ENCODE data around the gene CFH. TPM values are rescaled to one million over a fixed set of nuclear protein-coding genes. Genes with fewer than 3 reads are reported as not detected.
A peak's percentile ranks its signal among the peaks of the same experiment; 100 is the strongest.
"Not testable (repeated sequence)": the region's sequence is repeated elsewhere in the genome, so short reads cannot be mapped to it uniquely, and the experiment has no call there.

Gene CFH
- total RNA-seq, 6 donors from 2014 or later, result 34.4 to 97.5 (median 44.9) TPM

DNA sequence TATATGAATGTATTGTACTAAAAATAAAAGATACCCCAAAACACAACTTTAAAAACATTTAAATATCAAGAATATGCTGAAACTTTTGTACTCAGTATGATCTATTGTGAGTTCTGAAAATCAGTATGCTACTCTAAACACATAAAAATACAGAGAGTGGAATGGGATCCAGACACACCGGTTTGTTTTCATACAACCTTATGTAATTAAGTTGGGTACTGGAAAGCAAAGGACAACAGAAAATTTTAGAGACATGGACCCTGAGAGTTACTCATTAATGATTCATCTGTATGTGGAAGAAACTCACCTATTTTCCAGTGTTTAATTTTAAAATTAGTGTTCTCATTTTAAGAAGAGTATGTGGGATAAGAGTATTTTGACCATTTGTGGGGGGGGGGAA lies 121.9 kb downstream of the CFH start:
- Histone ChIP-seq H3K9me3 (no peaks in the 10 kb centered on the region), H3K27ac (no peak overlapping the region), H3K4me1 (no peaks in the 10 kb centered on the region), H3K36me3 (no peaks in the 10 kb centered on the region), H3K27me3 (no peaks in the 10 kb centered on the region), H3K4me3 (no peak overlapping the region)
- TF ChIP-seq POLR2AphosphoS5 (IDR thresholded peaks at IDR 0.05) (no peak), EP300 (IDR thresholded peaks at IDR 0.05) (no peak), POLR2A (IDR thresholded peaks at IDR 0.05) (no peak)
- TF ChIP-seq, protein P1, sequence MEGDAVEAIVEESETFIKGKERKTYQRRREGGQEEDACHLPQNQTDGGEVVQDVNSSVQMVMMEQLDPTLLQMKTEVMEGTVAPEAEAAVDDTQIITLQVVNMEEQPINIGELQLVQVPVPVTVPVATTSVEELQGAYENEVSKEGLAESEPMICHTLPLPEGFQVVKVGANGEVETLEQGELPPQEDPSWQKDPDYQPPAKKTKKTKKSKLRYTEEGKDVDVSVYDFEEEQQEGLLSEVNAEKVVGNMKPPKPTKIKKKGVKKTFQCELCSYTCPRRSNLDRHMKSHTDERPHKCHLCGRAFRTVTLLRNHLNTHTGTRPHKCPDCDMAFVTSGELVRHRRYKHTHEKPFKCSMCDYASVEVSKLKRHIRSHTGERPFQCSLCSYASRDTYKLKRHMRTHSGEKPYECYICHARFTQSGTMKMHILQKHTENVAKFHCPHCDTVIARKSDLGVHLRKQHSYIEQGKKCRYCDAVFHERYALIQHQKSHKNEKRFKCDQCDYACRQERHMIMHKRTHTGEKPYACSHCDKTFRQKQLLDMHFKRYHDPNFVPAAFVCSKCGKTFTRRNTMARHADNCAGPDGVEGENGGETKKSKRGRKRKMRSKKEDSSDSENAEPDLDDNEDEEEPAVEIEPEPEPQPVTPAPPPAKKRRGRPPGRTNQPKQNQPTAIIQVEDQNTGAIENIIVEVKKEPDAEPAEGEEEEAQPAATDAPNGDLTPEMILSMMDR (IDR thresholded peaks at IDR 0.05), result no peak
- 88 to 95% methylated on average over 1 of the region's 1 CpG for WGBS, 2 donors
- no peak for ATAC-seq (ENCODE audit: low FRiP score in 2 of 2)
- no peak for DNase-seq

DNA sequence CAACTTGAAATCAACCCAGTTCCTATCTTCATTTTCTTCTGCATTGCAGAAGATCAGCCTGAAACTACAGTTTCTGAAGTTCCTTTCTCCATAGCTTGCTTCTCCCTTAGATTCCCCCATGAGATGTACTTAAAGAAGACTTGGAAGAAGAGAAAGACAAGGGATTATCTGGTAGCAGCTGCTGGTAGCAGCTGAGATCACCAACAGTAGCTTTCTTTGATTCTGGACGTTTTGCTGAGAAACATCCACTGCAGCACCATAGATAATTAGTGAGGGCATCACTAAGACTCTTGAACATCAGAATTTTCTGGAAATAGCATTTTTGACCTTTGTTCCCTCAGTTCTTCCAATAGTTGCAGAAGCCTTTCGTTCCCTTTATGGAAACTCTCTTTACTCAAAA lies 122.3 kb downstream of the CFH start:
- Histone ChIP-seq H3K27ac (no peak overlapping the region), H3K4me1 (no peaks in the 10 kb centered on the region), H3K4me3 (no peak overlapping the region), H3K9me3 (no peaks in the 10 kb centered on the region), H3K27me3 (no peaks in the 10 kb centered on the region), H3K36me3 (no peaks in the 10 kb centered on the region)
- no peak for DNase-seq
- 54 to 72% methylated on average over 2 of the region's 2 CpGs for WGBS, 2 donors
- no peak for TF ChIP-seq POLR2A (IDR thresholded peaks at IDR 0.05)
- no peak for TF ChIP-seq POLR2AphosphoS5 (IDR thresholded peaks at IDR 0.05)
- TF ChIP-seq, protein P1 (IDR thresholded peaks at IDR 0.05), result no peak
- ATAC-seq (ENCODE audit: low FRiP score in 2 of 2), result no peak

DNA sequence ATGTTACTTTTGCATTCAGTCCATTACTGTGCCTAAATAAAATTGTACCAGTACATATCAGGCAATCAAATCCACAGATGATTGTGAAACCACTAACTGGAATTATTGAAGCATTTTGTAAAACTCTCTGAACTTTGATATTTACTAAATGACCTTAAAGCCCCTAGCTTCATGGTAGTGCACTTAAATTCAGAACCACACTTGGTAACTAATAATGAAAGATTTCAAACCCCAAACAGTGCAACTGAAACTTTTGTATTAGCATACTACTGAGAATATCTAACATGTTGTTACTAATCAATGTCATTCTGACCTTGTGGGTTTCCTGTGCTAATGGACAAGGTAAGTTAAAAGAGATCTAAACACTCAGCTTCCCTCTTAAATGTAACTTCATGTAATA lies 122.8 kb downstream of the CFH start, which contains the start of gene CFHR3:
CFHR3 (plus strand) TSS at position 238 of the 400 bp plus-strand sequence; CDS start at position 285, 47 bp downstream.
- Histone ChIP-seq H3K27ac (no peak within 1 kb of the TSS), H3K4me1 (no peaks in the 10 kb centered on the region), H3K27me3 (no peaks in the 10 kb centered on the region), H3K9me3 (no peaks in the 10 kb centered on the region), H3K36me3 (no peaks in the 10 kb centered on the region), H3K4me3 (no peak within 1 kb of the TSS)
- no peak for DNase-seq
- no peak for ATAC-seq (ENCODE audit: low FRiP score in 2 of 2)
- TF ChIP-seq EP300 (IDR thresholded peaks at IDR 0.05) (no peak), POLR2AphosphoS5 (IDR thresholded peaks at IDR 0.05) (no peak), POLR2A (IDR thresholded peaks at IDR 0.05) (no peak)
- TF ChIP-seq, protein P1 (IDR thresholded peaks at IDR 0.05), result no peak

DNA sequence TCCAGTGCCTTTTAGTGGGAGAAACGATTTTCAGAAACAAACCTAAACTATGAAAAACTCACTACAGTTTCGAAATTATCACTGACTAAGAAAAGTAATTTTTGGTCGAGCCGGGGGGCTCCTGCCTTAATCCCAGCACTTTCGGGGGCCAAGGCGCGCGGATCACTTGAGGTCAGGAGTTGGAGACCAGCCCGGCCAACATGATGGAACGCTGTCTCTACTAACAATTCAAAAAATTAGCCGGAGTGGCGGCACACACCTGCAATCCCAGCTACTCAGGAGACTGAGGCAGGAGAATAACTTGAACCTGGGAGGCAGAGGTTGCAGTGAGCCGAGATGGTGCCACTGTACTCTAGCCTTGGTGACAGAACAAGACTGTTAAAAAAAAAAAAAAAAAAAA lies 125.8 kb downstream of the CFH start:
- Histone ChIP-seq H3K27me3 (no peaks in the 10 kb centered on the region), H3K4me1 (no peaks in the 10 kb centered on the region), H3K4me3 (no peak overlapping the region), H3K9me3 (no peaks in the 10 kb centered on the region), H3K36me3 (no peaks in the 10 kb centered on the region), H3K27ac (no peak overlapping the region)
- no peak for ATAC-seq (ENCODE audit: low FRiP score in 2 of 2)
- WGBS, 2 donors, result 89 to 95% methylated on average over 12 to 13 of the region's 13 CpGs
- TF ChIP-seq, protein P1 (IDR thresholded peaks at IDR 0.05), result no peak
- no peak for TF ChIP-seq EP300 (IDR thresholded peaks at IDR 0.05)
- TF ChIP-seq POLR2A (IDR thresholded peaks at IDR 0.05), result no peak
- no peak for TF ChIP-seq POLR2AphosphoS5 (IDR thresholded peaks at IDR 0.05)
- DNase-seq, result peak in 1 of 2 donors; percentile 29

DNA sequence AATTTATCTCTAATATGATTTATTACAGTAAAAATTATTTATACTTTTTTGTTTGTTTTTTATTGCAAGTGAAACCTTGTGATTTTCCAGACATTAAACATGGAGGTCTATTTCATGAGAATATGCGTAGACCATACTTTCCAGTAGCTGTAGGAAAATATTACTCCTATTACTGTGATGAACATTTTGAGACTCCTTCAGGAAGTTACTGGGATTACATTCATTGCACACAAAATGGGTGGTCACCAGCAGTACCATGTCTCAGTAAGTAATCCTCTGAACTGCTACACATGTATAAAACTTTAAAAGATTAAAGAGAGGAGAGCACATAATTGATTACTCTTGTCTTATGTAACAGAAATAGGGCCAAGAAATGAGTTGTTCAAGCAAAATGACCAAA lies 127.2 kb downstream of the CFH start:
- H3K4me1 ChIP-seq, result no peaks in the 10 kb centered on the region
- 84 to 95% methylated on average over 1 of the region's 1 CpG for WGBS, 2 donors
- H3K36me3 ChIP-seq, result no peaks in the 10 kb centered on the region
- TF ChIP-seq POLR2AphosphoS5 (IDR thresholded peaks at IDR 0.05), result no peak
- TF ChIP-seq, protein P1 (IDR thresholded peaks at IDR 0.05), result no peak
- TF ChIP-seq POLR2A (IDR thresholded peaks at IDR 0.05), result no peak
- TF ChIP-seq EP300 (IDR thresholded peaks at IDR 0.05), result no peak
- no peak overlapping the region for H3K27ac ChIP-seq
- H3K4me3 ChIP-seq, result no peak overlapping the region
- H3K9me3 ChIP-seq, result no peaks in the 10 kb centered on the region
- no peak for DNase-seq
- no peak for ATAC-seq (ENCODE audit: low FRiP score in 2 of 2)
- no peaks in the 10 kb centered on the region for H3K27me3 ChIP-seq

DNA sequence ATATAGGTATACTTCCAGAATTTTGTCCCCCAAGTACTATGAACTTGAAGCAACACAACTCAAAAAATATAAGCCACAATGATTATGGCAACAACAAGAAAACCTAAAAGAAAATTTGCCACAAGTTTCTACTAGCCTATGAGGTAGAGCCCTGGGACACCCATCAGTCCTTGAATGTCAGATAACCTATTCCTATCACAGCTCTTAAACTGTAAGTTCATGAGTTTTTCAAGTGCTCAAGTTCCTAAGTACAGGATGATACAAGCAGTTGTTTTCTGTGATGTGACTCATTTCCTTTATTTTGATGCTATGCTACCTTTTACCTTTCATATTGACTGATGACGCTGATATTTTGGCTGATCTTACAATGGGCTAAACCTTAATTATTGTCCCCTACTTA lies 139.4 kb downstream of the CFH start:
- not testable (repeated sequence) for ATAC-seq (ENCODE audit: low FRiP score in 2 of 2); H3K36me3 ChIP-seq; H3K4me3 ChIP-seq; H3K4me1 ChIP-seq; H3K27me3 ChIP-seq; DNase-seq; H3K9me3 ChIP-seq; H3K27ac ChIP-seq
- WGBS, 2 donors, result 85% methylated on average over 1 of the region's 1 CpG; no CpG with 5 or more reads in 1 of the 2 donors

DNA sequence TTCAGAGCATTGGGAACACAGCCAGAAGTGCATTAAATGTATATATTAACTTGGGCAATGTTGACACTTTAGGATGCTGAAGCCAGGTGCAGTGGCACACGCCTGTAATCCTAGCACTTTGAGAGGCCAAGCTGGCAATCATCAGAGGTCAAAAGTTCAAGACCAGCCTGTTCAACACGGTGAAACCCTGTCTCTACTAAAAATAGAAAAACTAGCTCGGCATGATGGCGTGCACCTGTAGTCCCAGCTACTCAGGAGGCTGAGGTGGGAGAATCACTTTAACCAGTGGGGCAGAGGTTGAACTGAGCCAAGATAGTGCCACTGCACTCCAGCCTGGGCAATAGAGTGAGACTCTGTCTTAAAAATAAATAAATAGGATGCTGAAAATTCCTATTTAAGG lies 142.3 kb downstream of the CFH start:
- not testable (repeated sequence) for DNase-seq; H3K27ac ChIP-seq; H3K9me3 ChIP-seq; H3K27me3 ChIP-seq; H3K4me3 ChIP-seq; ATAC-seq (ENCODE audit: low FRiP score in 2 of 2); H3K36me3 ChIP-seq; H3K4me1 ChIP-seq
- WGBS, 2 donors, result 32 to 70% methylated on average over 2 to 4 of the region's 4 CpGs

Measured in upper lobe of left lung (tissue), 6 donors.